ENCODE data around the gene PDF.

PDF gene

GRCh38 chr16:69338557-69339288 is 8.3 kb upstream of the PDF start:
- Histone ChIP-seq H3K27ac (ENCODE audit: low read depth, low read length) (peak overlapping the region; percentile 89), H3K36me3 (ENCODE audit: insufficient read depth, low read length) (peaks cover 61% of the 10 kb centered on the region), H3K9ac (ENCODE audit: low read depth, low read length) (peak overlapping the region; percentile 97), H3K27me3 (ENCODE audit: insufficient read depth, low read length) (no peaks in the 10 kb centered on the region), H3K4me3 (ENCODE audit: low read length) (peak overlapping the region; percentile 99), H3K9me3 (ENCODE audit: insufficient read depth, low read depth, low read length) (no peaks in the 10 kb centered on the region), H3K4me1 (ENCODE audit: insufficient read depth, low read length) (0 out of 2 replicates have a peak, but pooled peaks cover 10% of the 10 kb centered on the region)
- WGBS, result 22% methylated on average over 46 of the region's 46 CpGs

GRCh38 chr16:69334696-69335095 is 4.3 kb upstream of the PDF start:
- no peak overlapping the region for H3K4me3 ChIP-seq (ENCODE audit: low read length)
- H3K27ac ChIP-seq (ENCODE audit: low read depth, low read length), result no peak overlapping the region
- peaks cover 54% of the 10 kb centered on the region for H3K36me3 ChIP-seq (ENCODE audit: insufficient read depth, low read length)
- no peaks in the 10 kb centered on the region for H3K9me3 ChIP-seq (ENCODE audit: insufficient read depth, low read depth, low read length)
- 0 out of 2 replicates have a peak, but pooled peaks cover 4% of the 10 kb centered on the region for H3K4me1 ChIP-seq (ENCODE audit: insufficient read depth, low read length)
- no peaks in the 10 kb centered on the region for H3K27me3 ChIP-seq (ENCODE audit: insufficient read depth, low read length)
- H3K9ac ChIP-seq (ENCODE audit: low read depth, low read length), result no peak overlapping the region
- 96% methylated on average over 9 of the region's 9 CpGs for WGBS

GRCh38 chr16:69329369-69330285 is 761 bp downstream of the PDF start:
- peak overlapping the region; percentile 96 for H3K4me3 ChIP-seq (ENCODE audit: low read length)
- WGBS, result 7% methylated on average over 77 of the region's 77 CpGs
- H3K9me3 ChIP-seq (ENCODE audit: insufficient read depth, low read depth, low read length), result no peaks in the 10 kb centered on the region
- no peaks in the 10 kb centered on the region for H3K27me3 ChIP-seq (ENCODE audit: insufficient read depth, low read length)
- H3K27ac ChIP-seq (ENCODE audit: low read depth, low read length), result peak overlapping the region; percentile 98
- peaks cover 77% of the 10 kb centered on the region for H3K36me3 ChIP-seq (ENCODE audit: insufficient read depth, low read length)
- peaks cover 13% of the 10 kb centered on the region for H3K4me1 ChIP-seq (ENCODE audit: insufficient read depth, low read length)
- peak overlapping the region; percentile 98 for H3K9ac ChIP-seq (ENCODE audit: low read depth, low read length)

GRCh38 chr16:69328854-69329316 is 1.5 kb downstream of the PDF start:
- Histone ChIP-seq H3K27ac (ENCODE audit: low read depth, low read length) (no peak overlapping the region), H3K36me3 (ENCODE audit: insufficient read depth, low read length) (peaks cover 77% of the 10 kb centered on the region)

GRCh38 chr16:69327585-69328310 is 2.6 kb downstream of the PDF start:
- peaks cover 13% of the 10 kb centered on the region for H3K4me1 ChIP-seq (ENCODE audit: insufficient read depth, low read length)
- WGBS, result 93% methylated on average over 14 of the region's 14 CpGs
- H3K27ac ChIP-seq (ENCODE audit: low read depth, low read length), result no peak overlapping the region
- no peaks in the 10 kb centered on the region for H3K27me3 ChIP-seq (ENCODE audit: insufficient read depth, low read length)
- H3K4me3 ChIP-seq (ENCODE audit: low read length), result peak overlapping the region; percentile 96; the same call in 1 of the 2 replicates
- no peak overlapping the region for H3K9ac ChIP-seq (ENCODE audit: low read depth, low read length)
- no peaks in the 10 kb centered on the region for H3K9me3 ChIP-seq (ENCODE audit: insufficient read depth, low read depth, low read length)
- peaks cover 77% of the 10 kb centered on the region for H3K36me3 ChIP-seq (ENCODE audit: insufficient read depth, low read length)

More at GRCh38 chr16:69328854-69329316, 1.5 kb downstream of the PDF start:
- H3K4me1 ChIP-seq (ENCODE audit: insufficient read depth, low read length), result peaks cover 13% of the 10 kb centered on the region
- 79% methylated on average over 10 of the region's 10 CpGs for WGBS
- no peaks in the 10 kb centered on the region for H3K27me3 ChIP-seq (ENCODE audit: insufficient read depth, low read length)
- peak overlapping the region; percentile 98 for H3K9ac ChIP-seq (ENCODE audit: low read depth, low read length)
- no peaks in the 10 kb centered on the region for H3K9me3 ChIP-seq (ENCODE audit: insufficient read depth, low read depth, low read length)
- peak overlapping the region; percentile 96 for H3K4me3 ChIP-seq (ENCODE audit: low read length)

GRCh38 chr16:69326172-69326873 is 4.1 kb downstream of the PDF start:
- Histone ChIP-seq H3K4me3 (ENCODE audit: low read length) (peak overlapping the region; percentile 9; the same call in 1 of the 2 replicates), H3K27me3 (ENCODE audit: insufficient read depth, low read length) (no peaks in the 10 kb centered on the region), H3K4me1 (ENCODE audit: insufficient read depth, low read length) (peaks cover 13% of the 10 kb centered on the region), H3K27ac (ENCODE audit: low read depth, low read length) (no peak overlapping the region), H3K36me3 (ENCODE audit: insufficient read depth, low read length) (peaks cover 77% of the 10 kb centered on the region), H3K9me3 (ENCODE audit: insufficient read depth, low read depth, low read length) (no peaks in the 10 kb centered on the region), H3K9ac (ENCODE audit: low read depth, low read length) (no peak overlapping the region)
- WGBS, result 94% methylated on average over 7 of the region's 7 CpGs

GRCh38 chr16:69325784-69326171 is 4.6 kb downstream of the PDF start:
- H3K27ac ChIP-seq (ENCODE audit: low read depth, low read length), result no peak overlapping the region
- WGBS, result 93% methylated on average over 6 of the region's 6 CpGs
- H3K4me1 ChIP-seq (ENCODE audit: insufficient read depth, low read length), result peaks cover 13% of the 10 kb centered on the region
- H3K9me3 ChIP-seq (ENCODE audit: insufficient read depth, low read depth, low read length), result no peaks in the 10 kb centered on the region
- no peaks in the 10 kb centered on the region for H3K27me3 ChIP-seq (ENCODE audit: insufficient read depth, low read length)
- no peak overlapping the region for H3K9ac ChIP-seq (ENCODE audit: low read depth, low read length)
- peaks cover 83% of the 10 kb centered on the region for H3K36me3 ChIP-seq (ENCODE audit: insufficient read depth, low read length)
- H3K4me3 ChIP-seq (ENCODE audit: low read length), result no peak overlapping the region

- Histone ChIP-seq H3K9me3 (ENCODE audit: insufficient read depth, low read depth, low read length) (no peaks in the 10 kb centered on the region), H3K9ac (ENCODE audit: low read depth, low read length) (no peak overlapping the region), H3K4me3 (ENCODE audit: low read length) (no peak overlapping the region), H3K27ac (ENCODE audit: low read depth, low read length) (no peak overlapping the region), H3K27me3 (ENCODE audit: insufficient read depth, low read length) (no peaks in the 10 kb centered on the region), H3K36me3 (ENCODE audit: insufficient read depth, low read length) (peaks cover 93% of the 10 kb centered on the region), H3K4me1 (ENCODE audit: insufficient read depth, low read length) (peaks cover 13% of the 10 kb centered on the region)
- 94% methylated on average over 10 of the region's 10 CpGs for WGBS
Observed at GRCh38 chr16:69324585-69325253, 5.7 kb downstream of the PDF start.

- Histone ChIP-seq H3K4me3 (ENCODE audit: low read length) (no peak overlapping the region), H3K9ac (ENCODE audit: low read depth, low read length) (no peak overlapping the region), H3K27me3 (ENCODE audit: insufficient read depth, low read length) (no peaks in the 10 kb centered on the region), H3K9me3 (ENCODE audit: insufficient read depth, low read depth, low read length) (no peaks in the 10 kb centered on the region), H3K27ac (ENCODE audit: low read depth, low read length) (no peak overlapping the region), H3K4me1 (ENCODE audit: insufficient read depth, low read length) (peaks cover 10% of the 10 kb centered on the region), H3K36me3 (ENCODE audit: insufficient read depth, low read length) (peaks cover 96% of the 10 kb centered on the region)
- WGBS, result 98% methylated on average over 8 of the region's 8 CpGs
Observed at GRCh38 chr16:69324013-69324531, 6.3 kb downstream of the PDF start.

GRCh38 chr16:69323415-69323814 is 7.0 kb downstream of the PDF start:
- Histone ChIP-seq H3K27me3 (ENCODE audit: insufficient read depth, low read length) (no peaks in the 10 kb centered on the region), H3K27ac (ENCODE audit: low read depth, low read length) (no peak overlapping the region), H3K9me3 (ENCODE audit: insufficient read depth, low read depth, low read length) (no peaks in the 10 kb centered on the region), H3K4me1 (ENCODE audit: insufficient read depth, low read length) (peaks cover 3% of the 10 kb centered on the region), H3K36me3 (ENCODE audit: insufficient read depth, low read length) (peaks cover 96% of the 10 kb centered on the region), H3K4me3 (ENCODE audit: low read length) (no peak overlapping the region), H3K9ac (ENCODE audit: low read depth, low read length) (no peak overlapping the region)
- WGBS, result 93% methylated on average over 14 of the region's 14 CpGs
